ENCODE data around the gene CEBPG. TPM values are rescaled to one million over a fixed set of nuclear protein-coding genes. Genes with fewer than 3 reads are reported as not detected.

The CEBPG gene
- total and polyA plus RNA-seq, 8 donors, result 17.8 to 26.4 (median 19.3) TPM

DNA sequence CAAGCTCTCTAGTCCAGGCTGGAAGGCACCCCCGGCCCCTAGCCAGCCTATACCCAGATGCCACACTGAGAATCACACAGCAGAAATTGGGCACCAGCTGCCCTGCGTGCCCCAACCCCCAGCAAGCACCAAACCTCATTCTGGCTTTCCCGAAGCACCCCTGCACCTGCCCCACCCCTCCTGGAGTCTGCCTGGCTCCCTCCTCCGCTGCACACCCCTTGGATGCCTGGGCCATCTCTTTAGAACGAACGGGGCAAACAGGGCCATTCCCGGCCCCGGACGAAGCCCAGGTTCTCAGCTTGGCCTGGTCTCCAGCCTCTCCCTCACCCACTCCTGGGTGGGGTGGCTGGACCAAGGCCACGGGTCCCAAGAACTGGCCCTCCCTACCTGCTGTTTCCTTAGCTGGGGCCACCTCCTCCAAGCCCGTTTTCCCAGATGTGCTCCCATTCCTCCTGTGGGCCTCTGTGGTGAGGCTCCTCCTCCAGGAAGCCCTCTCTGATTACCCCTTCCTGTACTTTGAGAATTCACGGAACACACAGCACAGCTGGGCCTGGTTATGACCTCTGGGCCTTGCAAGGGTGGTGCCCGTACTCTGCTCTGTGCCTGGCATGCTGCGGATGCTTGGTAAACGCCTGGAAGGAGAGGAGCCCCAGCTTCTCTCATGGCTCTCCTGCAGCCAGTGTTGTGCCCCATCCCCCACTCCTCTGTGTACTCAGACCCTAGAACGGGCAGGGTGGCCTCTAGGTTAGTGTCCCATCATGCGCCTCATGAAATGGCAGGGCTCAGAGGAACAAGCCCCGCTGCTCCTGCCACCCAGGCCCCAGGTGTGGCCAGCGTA is 21.4 kb downstream of the CEBPG start:
- Histone ChIP-seq H3K4me3 (no peak overlapping the region), H3K4me1 (peaks cover 22 to 71% of the 10 kb centered on the region in 2 donors), H3K27me3 (no peaks in the 10 kb centered on the region), H3K9me3 (no peaks in the 10 kb centered on the region), H3K36me3 (no peaks in the 10 kb centered on the region), H3K27ac (peak overlapping the region in 1 of 2 donors; percentile 35)
- ATAC-seq (no peak), DNase-seq (peak in 2 of 4 donors; percentile 32 to 51)
- TF ChIP-seq, protein P1, sequence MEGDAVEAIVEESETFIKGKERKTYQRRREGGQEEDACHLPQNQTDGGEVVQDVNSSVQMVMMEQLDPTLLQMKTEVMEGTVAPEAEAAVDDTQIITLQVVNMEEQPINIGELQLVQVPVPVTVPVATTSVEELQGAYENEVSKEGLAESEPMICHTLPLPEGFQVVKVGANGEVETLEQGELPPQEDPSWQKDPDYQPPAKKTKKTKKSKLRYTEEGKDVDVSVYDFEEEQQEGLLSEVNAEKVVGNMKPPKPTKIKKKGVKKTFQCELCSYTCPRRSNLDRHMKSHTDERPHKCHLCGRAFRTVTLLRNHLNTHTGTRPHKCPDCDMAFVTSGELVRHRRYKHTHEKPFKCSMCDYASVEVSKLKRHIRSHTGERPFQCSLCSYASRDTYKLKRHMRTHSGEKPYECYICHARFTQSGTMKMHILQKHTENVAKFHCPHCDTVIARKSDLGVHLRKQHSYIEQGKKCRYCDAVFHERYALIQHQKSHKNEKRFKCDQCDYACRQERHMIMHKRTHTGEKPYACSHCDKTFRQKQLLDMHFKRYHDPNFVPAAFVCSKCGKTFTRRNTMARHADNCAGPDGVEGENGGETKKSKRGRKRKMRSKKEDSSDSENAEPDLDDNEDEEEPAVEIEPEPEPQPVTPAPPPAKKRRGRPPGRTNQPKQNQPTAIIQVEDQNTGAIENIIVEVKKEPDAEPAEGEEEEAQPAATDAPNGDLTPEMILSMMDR (IDR thresholded peaks at IDR 0.05), result no peak
- intact Hi-C loops (cut with DNase I), result no loop called here

DNA sequence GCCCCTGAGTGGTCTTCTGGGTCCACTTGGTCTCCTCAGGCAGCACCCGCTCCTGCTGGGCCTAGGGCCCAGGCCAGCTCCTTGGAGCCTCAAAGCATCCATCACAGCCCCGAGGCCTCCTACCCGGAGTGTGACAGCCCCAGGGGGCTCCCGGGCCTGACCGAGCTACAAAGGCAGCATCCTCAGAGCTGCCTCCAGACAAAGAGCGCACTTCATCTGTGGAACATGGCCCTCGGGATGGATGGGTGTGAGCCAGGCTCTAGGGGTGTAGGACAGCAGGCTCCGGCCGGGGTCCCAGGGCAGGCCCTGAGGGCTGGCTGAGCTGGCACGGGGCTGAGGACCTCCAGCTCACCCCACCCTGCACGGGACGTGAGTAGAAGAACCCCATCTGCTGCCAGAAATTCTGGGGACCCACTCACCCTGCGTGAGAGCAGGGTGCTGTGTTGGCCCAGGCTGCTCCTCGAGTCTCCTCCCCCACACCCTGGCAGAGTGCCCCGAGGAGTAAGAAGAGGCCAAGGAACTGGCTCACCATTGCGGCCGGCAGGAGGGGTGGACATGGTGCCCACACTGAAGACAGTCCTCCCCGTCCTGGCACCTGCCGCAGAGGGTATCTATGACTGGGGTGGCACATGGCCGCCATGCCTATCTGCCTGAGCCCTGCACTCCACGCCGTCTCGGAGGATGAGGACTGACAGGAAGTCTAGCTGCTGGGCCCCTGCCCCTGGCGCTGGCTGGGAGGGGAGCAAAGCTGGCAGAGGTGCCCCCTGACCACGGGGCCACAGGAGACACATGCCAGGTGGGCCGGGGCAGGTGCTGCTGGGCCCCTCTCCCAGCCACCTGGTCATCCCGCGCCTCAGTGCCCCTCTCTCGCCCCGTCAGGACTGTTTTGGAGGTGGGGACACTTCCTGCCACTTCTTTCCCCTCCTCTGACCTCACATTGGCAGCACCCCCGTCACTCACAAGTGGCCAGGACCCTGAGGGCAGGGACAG is 22.3 kb downstream of the CEBPG start:
- DNase-seq, result peak in 2 of 4 donors; percentile 47 to 76
- Histone ChIP-seq H3K9me3 (no peaks in the 10 kb centered on the region), H3K27ac (no peak overlapping the region), H3K36me3 (no peaks in the 10 kb centered on the region), H3K27me3 (no peaks in the 10 kb centered on the region), H3K4me3 (no peak overlapping the region), H3K4me1 (peaks cover 14 to 62% of the 10 kb centered on the region in 2 donors)
- TF ChIP-seq, protein P1 (IDR thresholded peaks at IDR 0.05), result no peak
- peak; percentile 12 for ATAC-seq
- intact Hi-C loops (cut with DNase I), result no loop called here

DNA sequence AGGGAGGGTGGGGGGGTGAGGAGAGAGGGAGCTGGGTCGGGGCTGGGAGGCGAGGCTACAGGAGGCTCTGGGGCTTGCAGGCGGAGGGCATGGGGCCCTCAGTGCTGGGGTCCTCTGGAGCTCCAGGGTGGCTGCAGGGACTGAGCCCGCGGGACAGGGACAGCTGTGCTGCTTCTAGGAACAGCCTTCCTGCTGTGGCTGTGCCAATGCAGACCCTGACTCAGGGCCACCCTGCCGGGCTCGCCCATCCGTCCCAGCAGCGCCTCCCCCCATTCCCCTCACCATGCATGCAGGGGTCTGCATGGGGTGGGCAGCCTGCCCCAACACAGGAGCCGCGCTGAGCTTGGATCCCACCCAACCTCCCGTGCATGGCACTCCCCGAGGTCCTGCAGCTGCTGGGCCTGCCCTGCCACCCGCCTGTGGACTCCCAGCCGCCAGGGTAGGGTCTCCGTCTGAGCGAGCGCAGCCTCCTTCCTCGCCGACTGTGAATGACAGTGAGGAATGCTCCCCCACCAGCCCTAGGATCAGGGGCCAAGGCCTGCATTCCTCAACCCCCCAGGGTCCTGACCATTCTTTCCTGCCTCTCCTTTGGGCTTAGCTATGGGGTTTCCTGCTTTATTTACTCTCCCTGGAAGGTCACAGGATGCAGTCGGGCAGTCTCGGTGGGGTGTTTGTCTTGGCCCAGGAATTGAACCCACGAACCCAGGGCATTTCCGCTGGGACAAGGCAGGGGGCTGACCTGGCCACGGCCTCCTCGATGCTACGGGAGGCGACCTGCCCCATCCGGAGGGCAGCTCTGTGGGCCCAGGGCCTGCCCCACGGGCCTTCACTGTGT is 23.4 kb downstream of the CEBPG start:
- no peak overlapping the region for H3K4me3 ChIP-seq
- H3K9me3 ChIP-seq, result no peaks in the 10 kb centered on the region
- intact Hi-C loops (cut with DNase I), result no loop called here
- no peaks in the 10 kb centered on the region for H3K27me3 ChIP-seq
- ATAC-seq (no peak), DNase-seq (peak in 2 of 4 donors; percentile 27 to 71)
- peaks cover 11 to 52% of the 10 kb centered on the region in 2 donors for H3K4me1 ChIP-seq
- TF ChIP-seq, protein P1 (IDR thresholded peaks at IDR 0.05), result no peak
- no peaks in the 10 kb centered on the region for H3K36me3 ChIP-seq
- no peak overlapping the region for H3K27ac ChIP-seq

DNA sequence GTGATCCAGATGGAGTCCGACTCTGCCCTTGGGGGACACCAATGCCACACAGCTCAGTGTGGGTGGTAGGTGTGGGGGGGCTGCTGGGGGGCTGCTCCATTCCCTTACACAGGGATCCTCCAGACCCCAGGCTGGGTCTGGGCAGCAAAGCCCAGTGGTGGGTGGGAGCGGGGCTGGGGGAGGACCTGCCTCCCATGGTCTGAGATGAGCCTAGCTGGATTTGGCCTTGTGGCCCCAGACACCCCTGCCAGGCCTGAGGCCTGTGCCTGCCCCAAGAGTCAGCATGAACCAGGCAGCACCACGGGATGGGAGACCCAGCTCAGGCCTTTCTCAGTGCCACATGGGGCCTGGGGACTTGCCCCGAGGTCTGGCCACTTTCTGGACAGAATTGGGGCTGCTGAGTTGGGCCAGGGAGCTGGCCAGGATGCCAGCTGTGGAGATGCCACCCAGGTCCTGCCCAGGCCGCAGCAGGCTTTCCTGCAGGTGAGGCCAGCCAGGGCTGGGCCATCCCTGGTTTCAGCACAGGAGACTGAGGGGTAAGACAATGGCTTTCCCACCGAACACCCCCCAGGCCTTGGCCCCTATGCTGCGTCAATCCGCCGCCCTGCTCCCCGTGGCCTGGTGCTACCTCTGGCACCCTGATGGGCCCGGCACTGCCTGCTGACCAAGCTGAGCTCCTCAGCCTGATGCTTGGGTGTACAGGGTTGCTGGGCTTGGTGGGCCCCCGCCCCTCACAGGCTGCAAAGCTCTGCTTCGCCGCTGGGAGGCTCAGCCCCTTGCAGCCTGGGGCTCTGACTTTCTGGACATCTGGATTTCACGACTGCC is 24.2 kb downstream of the CEBPG start:
- Histone ChIP-seq H3K4me3 (no peak overlapping the region), H3K27me3 (no peaks in the 10 kb centered on the region), H3K9me3 (no peaks in the 10 kb centered on the region), H3K36me3 (no peaks in the 10 kb centered on the region), H3K27ac (no peak overlapping the region), H3K4me1 (peaks cover 11 to 44% of the 10 kb centered on the region in 2 donors)
- no peak for ATAC-seq
- TF ChIP-seq, protein P1 (IDR thresholded peaks at IDR 0.05), result no peak
- intact Hi-C loops (cut with DNase I), result no loop called here
- peak in 2 of 4 donors; percentile 30 to 79 for DNase-seq

All from left lung (tissue), 10 donors.